ENCODE measurements around the gene BAZ2B. TPM values are rescaled to one million over a fixed set of nuclear protein-coding genes. Genes with fewer than 3 reads are reported as not detected.

BAZ2B gene
- total and polyA plus RNA-seq, 2 experiments from 2014 or later: 51.7 to 62.9 TPM

GRCh38 chr2:159525012-159525411, 91.3 kb downstream of the BAZ2B start:
- Histone ChIP-seq H3K4me1 (ENCODE audit: insufficient read depth) (peaks cover 15% of the 10 kb centered on the region; the same call in 1 of the 2 replicates), H3F3A (replicated peaks; ENCODE audit: low read depth) (no peaks in the 10 kb centered on the region), H3K4me3 (no peak overlapping the region), H3K79me2 (replicated peaks; ENCODE audit: insufficient read depth) (peaks cover 22% of the 10 kb centered on the region; the same call in 1 of the 2 replicates), H3K27me3 (ENCODE audit: insufficient read depth) (no peaks in the 10 kb centered on the region), H3K36me3 (ENCODE audit: insufficient read depth) (no peaks in the 10 kb centered on the region), H3K27ac (ENCODE audit: low read depth) (no peak overlapping the region), H4K20me1 (replicated peaks; ENCODE audit: insufficient read depth) (no peaks in the 10 kb centered on the region), H3K4me2 (no peak overlapping the region), H3K9me2 (ENCODE audit: insufficient read depth) (no peaks in the 10 kb centered on the region), H2AFZ (no peak overlapping the region)
- Mint-ChIP-seq H3K27me3 (ENCODE audit: insufficient read depth, low read depth, poor library complexity) (no peaks in the 10 kb centered on the region), H3K27ac (no peak overlapping the region), H3K4me1 (peaks cover 29% of the 10 kb centered on the region), H3K36me3 (ENCODE audit: low read depth) (no peaks in the 10 kb centered on the region), H3K4me3 (no peak overlapping the region), H3K9me3 (no peaks in the 10 kb centered on the region; the same call in 2 of the 3 replicates)
- peak; percentile 68 for ATAC-seq
- peak; percentile 43 for DNase-seq (ENCODE audit: low spot score)
- TF ChIP-seq JUNB (IDR thresholded peaks at IDR 0.05; ENCODE audit: unreplicated experiment) (no peak), EZH2 (IDR thresholded peaks at IDR 0.05; ENCODE audit: low read depth, unreplicated experiment) (no peak), STAT1 (IDR thresholded peaks at IDR 0.05; ENCODE audit: unreplicated experiment) (no peak), REST (IDR thresholded peaks at IDR 0.05; ENCODE audit: unreplicated experiment) (no peak), CREB1 (CRISPR knock-in tag; IDR thresholded peaks at IDR 0.05; ENCODE audit: low read depth) (no peak), POLR2AphosphoS5 (IDR thresholded peaks at IDR 0.05; ENCODE audit: low read depth) (no peak), ZNF114 (CRISPR knock-in tag; IDR thresholded peaks at IDR 0.05) (no peak), ZNF462 (CRISPR knock-in tag; IDR thresholded peaks at IDR 0.05) (no peak), CTCF (conservative IDR thresholded peaks at IDR 0.05; ENCODE audit: low read depth in 2 of 2) (no peak)

Measured in GM23338 (cell line).